GDM1 (cell line): Measurements from ENCODE around the gene HDAC10.

Experiments
- DNase-seq: peaks from one replicate; lab custom pipeline; 2025; lab: John Stamatoyannopoulos, UW

Gene HDAC10, protein sequence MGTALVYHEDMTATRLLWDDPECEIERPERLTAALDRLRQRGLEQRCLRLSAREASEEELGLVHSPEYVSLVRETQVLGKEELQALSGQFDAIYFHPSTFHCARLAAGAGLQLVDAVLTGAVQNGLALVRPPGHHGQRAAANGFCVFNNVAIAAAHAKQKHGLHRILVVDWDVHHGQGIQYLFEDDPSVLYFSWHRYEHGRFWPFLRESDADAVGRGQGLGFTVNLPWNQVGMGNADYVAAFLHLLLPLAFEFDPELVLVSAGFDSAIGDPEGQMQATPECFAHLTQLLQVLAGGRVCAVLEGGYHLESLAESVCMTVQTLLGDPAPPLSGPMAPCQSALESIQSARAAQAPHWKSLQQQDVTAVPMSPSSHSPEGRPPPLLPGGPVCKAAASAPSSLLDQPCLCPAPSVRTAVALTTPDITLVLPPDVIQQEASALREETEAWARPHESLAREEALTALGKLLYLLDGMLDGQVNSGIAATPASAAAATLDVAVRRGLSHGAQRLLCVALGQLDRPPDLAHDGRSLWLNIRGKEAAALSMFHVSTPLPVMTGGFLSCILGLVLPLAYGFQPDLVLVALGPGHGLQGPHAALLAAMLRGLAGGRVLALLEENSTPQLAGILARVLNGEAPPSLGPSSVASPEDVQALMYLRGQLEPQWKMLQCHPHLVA

DNA sequence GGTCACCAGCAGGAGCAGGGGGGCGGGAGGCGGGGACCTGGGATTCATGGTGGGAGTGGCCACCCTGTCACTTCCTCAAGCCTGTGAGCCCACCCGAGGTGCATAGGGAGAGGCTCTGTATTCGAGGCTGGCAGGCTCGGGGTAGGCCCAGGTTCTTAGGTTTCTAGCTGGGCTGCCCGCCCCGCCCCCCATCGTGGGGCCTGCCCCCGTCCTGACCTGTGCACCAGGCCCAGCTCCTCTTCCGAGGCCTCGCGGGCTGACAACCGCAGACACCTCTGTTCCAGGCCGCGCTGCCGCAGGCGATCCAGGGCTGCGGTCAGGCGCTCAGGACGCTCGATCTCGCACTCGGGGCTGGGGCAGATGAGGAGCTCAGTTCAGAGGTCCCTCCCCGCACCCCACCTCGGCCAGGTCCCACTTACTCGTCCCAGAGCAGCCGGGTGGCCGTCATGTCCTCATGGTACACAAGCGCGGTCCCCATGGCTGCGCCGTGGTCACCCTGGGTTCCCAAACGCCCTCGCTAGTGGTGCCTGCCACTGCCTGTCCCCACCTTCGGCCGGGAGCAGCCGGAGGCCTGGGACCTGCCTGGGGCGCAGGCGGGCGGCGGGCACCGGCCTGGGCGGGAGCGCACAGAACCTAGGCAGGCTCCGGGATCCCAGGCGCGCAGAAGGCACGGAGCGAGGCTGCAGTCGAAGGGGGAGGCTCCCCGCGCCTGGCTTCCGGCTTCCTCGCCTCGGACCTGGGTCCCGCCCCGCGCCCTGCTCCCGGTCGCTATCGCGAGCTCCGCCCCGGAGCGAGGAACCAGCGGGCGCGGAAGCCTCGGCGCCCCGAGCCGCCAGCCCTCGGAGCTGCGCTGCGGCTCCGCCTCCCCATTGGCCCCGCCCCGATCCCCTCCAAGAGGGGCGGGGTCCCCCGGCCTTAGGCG lies at the start of gene HDAC10:
HDAC10 (minus strand) TSS at position 711 of the 922 bp plus-strand sequence; CDS start at position 478, 233 bp downstream.
- peak; percentile 81 for DNase-seq

GRCh38 chr22:50300620-50301257 lies 49.7 kb upstream of the HDAC10 start:
- no peak for DNase-seq

- no peak for DNase-seq
Observed at GRCh38 chr22:50299785-50300619, 48.9 kb upstream of the HDAC10 start.

DNA sequence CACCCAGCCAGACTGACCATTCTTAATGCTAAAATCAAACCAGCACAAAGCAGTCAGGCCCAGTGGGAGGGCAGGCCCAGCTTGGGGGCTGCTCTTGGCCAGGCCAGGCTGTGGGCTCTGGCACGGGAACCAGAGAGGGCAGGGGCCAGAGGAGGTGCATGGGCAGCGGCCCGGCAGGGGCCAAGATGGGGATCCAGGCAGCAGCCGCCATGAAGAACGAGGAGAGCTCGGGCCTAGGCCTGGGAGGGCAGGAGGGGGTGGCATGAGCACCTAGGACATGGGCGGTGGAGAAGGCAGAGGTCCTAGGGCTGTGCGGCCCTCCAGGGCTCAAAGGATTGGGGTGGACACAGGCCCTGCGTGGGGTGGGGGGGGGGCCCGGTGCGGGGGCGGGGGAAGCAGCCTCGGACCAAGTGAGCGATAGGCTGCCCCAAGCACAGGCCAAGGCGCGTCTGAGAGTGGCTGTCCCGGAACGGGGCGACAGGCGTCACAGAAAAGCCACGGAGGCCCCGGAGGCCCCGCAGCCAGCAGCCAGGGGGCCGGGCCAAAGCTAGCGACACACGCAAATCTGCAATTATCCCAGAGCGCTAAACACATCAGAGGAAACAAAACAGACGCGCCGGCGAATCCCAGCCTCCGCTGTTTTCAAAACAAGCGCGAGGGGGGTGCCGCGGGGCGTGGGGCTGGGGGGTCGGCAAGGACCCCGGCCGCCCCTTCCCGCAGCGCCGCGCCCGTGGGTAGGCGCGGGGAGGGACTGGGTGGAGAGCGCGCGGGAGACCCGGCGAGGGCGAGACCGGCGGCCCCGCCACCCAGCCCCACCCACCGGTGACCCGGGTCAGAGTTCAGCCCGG lies 48.1 kb upstream of the HDAC10 start:
- no peak for DNase-seq

- no peak for DNase-seq
Observed at GRCh38 chr22:50298266-50298637, 47.2 kb upstream of the HDAC10 start.

GRCh38 chr22:50297510-50298265 lies 46.6 kb upstream of the HDAC10 start:
- DNase-seq: no peak

DNA sequence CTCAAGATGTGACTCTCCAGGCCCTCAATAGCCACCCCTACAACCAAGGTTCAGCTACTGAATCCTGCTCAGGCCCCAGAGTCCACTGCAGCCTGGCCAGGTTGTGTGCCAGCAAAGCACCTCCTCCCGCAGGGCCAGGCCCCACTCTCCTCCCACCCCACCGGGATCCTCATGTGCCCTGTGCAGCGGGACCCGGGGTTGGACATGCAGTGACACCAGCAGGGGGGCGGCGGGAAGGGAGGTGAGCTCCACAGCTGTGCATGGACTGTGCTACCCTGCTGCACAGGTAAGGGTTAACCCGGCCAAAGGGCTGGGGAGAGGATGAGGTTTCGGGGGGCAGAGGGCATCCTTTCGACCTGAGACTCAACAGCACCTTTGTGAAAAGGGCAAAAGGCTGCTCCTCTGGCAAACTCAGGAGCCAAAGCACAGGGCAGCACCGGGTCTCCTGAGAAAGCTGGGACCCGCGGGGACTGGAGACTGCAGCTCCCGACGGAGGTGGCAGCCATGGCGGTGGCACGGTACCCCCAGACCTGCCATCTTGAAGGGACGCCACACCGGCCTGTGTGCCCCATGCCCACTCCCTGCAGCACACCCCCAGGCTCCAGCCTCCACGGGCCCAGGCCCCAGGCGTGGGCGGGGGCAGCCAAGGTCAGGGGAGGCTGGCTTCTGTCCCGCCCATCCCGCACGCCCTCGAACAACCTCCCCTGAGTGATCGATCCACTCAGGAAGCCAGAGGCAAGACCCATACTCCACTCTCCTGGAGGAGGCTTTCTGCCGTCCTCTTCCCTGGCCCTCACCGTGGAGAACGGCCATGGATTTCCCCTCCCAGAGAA lies 45.8 kb upstream of the HDAC10 start:
- no peak for DNase-seq

GRCh38 chr22:50294319-50294656 lies 43.2 kb upstream of the HDAC10 start:
- DNase-seq: no peak

DNA sequence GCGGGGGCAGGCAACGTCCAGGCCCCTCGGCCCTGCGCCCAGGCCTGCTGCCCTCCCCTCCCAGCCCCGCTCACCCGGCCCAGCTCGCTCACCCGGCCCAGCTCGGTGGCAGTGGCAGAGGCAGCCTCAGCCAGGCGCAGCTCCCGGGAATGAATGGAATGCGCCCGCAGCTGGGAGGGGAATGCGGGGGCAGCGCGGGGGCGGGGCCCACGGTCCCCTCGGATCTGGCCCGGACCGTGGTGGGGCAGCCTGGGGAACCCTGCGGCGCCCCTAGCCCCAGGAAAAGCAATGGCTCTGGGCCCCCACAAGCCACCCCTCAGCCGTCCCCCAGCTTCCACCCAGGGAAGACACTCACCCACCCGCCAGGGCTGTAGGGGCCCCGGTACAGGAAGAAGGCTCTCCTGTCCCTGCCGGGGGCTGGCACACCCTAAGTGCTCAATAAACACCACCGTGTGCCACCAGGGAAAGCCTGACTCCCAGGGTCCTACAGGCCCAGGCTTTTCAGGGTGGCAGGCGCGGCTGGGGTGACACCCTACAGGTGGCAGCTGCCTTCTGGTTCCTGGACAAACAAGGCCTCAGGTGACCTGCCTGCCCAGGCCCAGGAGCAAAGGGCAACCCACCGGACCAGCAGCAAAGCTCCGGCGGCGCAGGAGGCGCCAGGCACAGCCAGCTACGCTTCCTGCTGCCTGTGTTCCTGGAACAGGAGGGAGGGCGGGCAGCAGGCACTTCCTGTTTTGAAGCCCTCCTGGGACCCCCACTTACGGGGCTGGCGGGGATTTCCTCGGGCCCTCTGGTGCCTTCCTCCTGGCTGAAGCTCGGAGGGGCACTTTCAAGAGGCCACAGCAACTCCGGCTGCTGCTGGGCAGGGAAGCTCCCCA lies 42.6 kb upstream of the HDAC10 start:
- no peak for DNase-seq

- DNase-seq: no peak
Observed at GRCh38 chr22:50292643-50293440, 41.8 kb upstream of the HDAC10 start.

DNA sequence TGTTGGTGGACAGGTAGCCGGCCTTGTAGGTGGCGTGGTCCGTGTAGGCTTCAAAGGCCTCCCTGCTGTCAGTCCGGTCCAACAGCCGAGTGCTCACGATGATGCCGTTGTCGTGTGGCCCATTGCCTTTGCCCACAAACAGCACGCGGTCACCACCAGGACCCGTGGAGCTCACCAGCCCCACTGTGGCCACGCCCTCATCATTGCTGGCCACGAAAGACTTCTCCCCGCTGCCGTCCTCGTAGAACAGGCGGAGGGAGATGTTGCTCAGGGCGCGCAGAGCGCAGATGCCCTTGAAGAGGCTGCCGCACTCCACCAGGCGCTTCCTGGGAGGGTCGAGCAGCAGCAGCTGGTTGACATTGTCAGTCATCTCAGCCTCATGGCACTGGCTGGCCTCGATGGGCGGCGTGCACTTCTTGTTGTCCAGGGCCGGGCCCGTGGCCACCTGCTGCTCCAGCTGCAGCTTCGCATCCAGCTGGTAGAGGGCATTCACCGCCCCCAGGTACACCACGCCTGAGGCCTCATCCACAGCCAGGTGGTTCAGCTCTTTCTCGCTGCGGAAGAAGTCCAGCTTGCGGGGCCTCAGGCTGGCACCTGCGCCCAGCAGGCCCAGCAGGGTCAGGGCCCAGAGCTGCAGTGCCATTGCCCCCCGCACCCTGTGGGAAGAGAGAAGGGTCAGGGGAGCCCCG lies 39.0 kb upstream of the HDAC10 start:
- no peak for DNase-seq

- DNase-seq: no peak
Observed at GRCh38 chr22:50289151-50289941, 38.3 kb upstream of the HDAC10 start.

- DNase-seq: no peak
Observed at GRCh38 chr22:50287731-50288130, 36.7 kb upstream of the HDAC10 start.

GRCh38 chr22:50286701-50287318 lies 35.7 kb upstream of the HDAC10 start:
- DNase-seq: no peak

DNA sequence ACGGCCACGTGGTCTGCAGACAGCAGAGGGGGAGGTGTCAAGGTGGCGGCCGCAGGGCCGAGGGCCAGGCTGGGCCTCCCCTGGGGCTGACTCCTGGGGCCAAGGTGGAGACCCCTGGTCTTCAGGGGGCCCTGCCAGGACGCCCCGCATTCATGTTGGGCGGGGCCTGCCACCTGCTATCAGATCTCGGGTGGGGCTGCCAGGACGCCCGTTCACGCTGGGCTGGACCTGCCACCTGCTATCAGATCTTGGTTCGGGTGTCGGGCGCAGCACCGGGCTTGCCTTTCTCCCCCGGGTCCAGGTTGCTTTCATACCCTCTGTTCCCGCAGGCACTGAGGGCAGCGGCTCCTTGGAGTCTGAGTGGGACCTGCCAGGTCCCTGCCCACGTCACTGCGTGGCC lies 35.2 kb upstream of the HDAC10 start:
- DNase-seq: no peak
